ENCODE results near the gene IQGAP1. TPM values are rescaled to one million over a fixed set of nuclear protein-coding genes. Genes with fewer than 3 reads are reported as not detected.

The IQGAP1 gene
- total RNA-seq, 1 experiment from 2014 or later = 72.4 TPM

- H3K79me1 ChIP-seq (ENCODE audit: insufficient read depth, low read depth, low read length, poor library complexity, severe bottlenecking) = peaks cover 7% of the 10 kb centered on the region
- Mint-ChIP-seq H3K4me1 (peaks cover 26 to 29% of the 10 kb centered on the region in 2 experiments), H3K36me3 (ENCODE audit: insufficient read depth in 1 of 3, low read depth in 3 of 3) (peaks cover 5 to 10% (median 9%) of the 10 kb centered on the region in 3 experiments; a peak in 5 of 7 replicates), H3K27ac (peak overlapping the region in 1 of 3 experiments; percentile 39; a peak in 1 of 7 replicates), H3K27me3 (ENCODE audit: low read depth) (no peaks in the 10 kb centered on the region), H3K9me3 (no peaks in the 10 kb centered on the region), H3K4me3 (no peak overlapping the region)
- no peak overlapping the region for H4K8ac ChIP-seq (replicated peaks; ENCODE audit: insufficient read length, low read depth, low read length)
- no peak overlapping the region for H3K4ac ChIP-seq (ENCODE audit: low read depth, low read length)
- H2BK20ac ChIP-seq (ENCODE audit: low read depth, low read length, poor library complexity, severe bottlenecking) = no peak overlapping the region
- H2BK120ac ChIP-seq (ENCODE audit: low read depth, low read length, poor library complexity, severe bottlenecking) = no peak overlapping the region
- no peak overlapping the region for H2AFZ ChIP-seq (ENCODE audit: low read length)
- DNase-seq = no peak
- H3K9me3 ChIP-seq (ENCODE audit: control insufficient read depth, low read depth, low read length) = no peaks in the 10 kb centered on the region
- H3K27ac ChIP-seq (ENCODE audit: insufficient read length, low read depth, low read length) = no peak overlapping the region
- no peak overlapping the region for H3K4me2 ChIP-seq (ENCODE audit: insufficient read depth, insufficient read length, low read length)
- WGBS (ENCODE audit: extremely low coverage, insufficient read length, low lambda C conversion rate) = no CpG with 5 or more reads among the region's 4 CpGs
- H3K79me2 ChIP-seq (ENCODE audit: insufficient read depth, low read length) = peaks cover 12% of the 10 kb centered on the region; the same call in 1 of the 2 replicates
- no peaks in the 10 kb centered on the region for H3K23me2 ChIP-seq (ENCODE audit: insufficient read length, low read depth, low read length, poor library complexity, severe bottlenecking)
- no peak overlapping the region for H2BK15ac ChIP-seq (ENCODE audit: low read depth, low read length)
- no peak overlapping the region for H3K9ac ChIP-seq (ENCODE audit: extremely low read depth, insufficient read length, low read length)
- no peaks in the 10 kb centered on the region for H3K27me3 ChIP-seq (ENCODE audit: insufficient read depth, low read length)
- no peaks in the 10 kb centered on the region for H4K20me1 ChIP-seq (ENCODE audit: control insufficient read depth, insufficient read depth, insufficient read length)
- no peak overlapping the region for H3T11ph ChIP-seq (ENCODE audit: low read length)
- no peak overlapping the region for H4K91ac ChIP-seq (ENCODE audit: insufficient read length, low read depth, low read length)
- H2AK5ac ChIP-seq (ENCODE audit: insufficient read length, low read length) = no peak overlapping the region
- no peak overlapping the region for H2BK5ac ChIP-seq (ENCODE audit: insufficient read length, low read length)
- peaks cover 5% of the 10 kb centered on the region; the same call in 1 of the 2 replicates for H3K4me1 ChIP-seq (ENCODE audit: insufficient read depth, low read length)
- H3K14ac ChIP-seq (ENCODE audit: insufficient read depth, low read length) = no peak overlapping the region
- no peak overlapping the region for H3K23ac ChIP-seq (ENCODE audit: insufficient read length, low read depth, low read length)
- no peak overlapping the region for H3K18ac ChIP-seq (ENCODE audit: insufficient read length, low read depth, low read length)
- no peak overlapping the region for H3K56ac ChIP-seq (ENCODE audit: insufficient read length, low read depth, low read length)
- no peak overlapping the region for H4K5ac ChIP-seq (ENCODE audit: insufficient read length, low read depth, low read length)
- no peak overlapping the region for H2BK12ac ChIP-seq (ENCODE audit: insufficient read length, low read depth, low read length)
- TF ChIP-seq CTCF (conservative IDR thresholded peaks at IDR 0.05) = no peak
Measured at GRCh38 chr15:90423801-90424319, 35.8 kb downstream of the IQGAP1 start.

Measured in H9 (cell line).